H1 (cell line): ENCODE data around the gene NKX2-4. TPM values are rescaled to one million over a fixed set of nuclear protein-coding genes. Genes with fewer than 3 reads are reported as not detected.

Experiments used
- CHD7 ChIP-seq: fragments of 300-600 bp; sonication (generic); IDR thresholded peaks from 2 replicates; pipeline ENCODE4 v1.7.1; 2012; ENCODE audit warnings: low read length, moderate library complexity, mild to moderate bottlenecking, inconsistent platforms; ENCODE audit not compliant: insufficient replicate concordance
- POLR2AphosphoS5 ChIP-seq: IDR thresholded peaks from 2 replicates; pipeline ENCODE4 v1.6.1; 2011; ENCODE audit warnings: low read depth, low read length
- RNF2 ChIP-seq: fragments of 200-900, 300-1000 bp; sonication (generic); IDR thresholded peaks from 2 replicates; pipeline ENCODE4 v1.7.1; 2016; ENCODE audit warnings: borderline replicate concordance, low read depth, mild to moderate bottlenecking, antibody characterized with exemption, low read length; ENCODE audit not compliant: poor library complexity, severe bottlenecking; ENCODE audit errors: missing control alignments
- polyA plus RNA-seq, 7 experiments: library from polyadenylated mRNA; depleted of rRNA in 3 of 7; stranded (reverse) in 5 of 7; unstranded in 2 of 7; fragments of >200 nt in 5 of 7; fragments of 200-250 nt in 2 of 7; gene quantifications; 1 replicate in 5 of 7; 2 replicates in 1 of 7; 4 replicates in 1 of 7; pipeline versions ENCODE4 v1.2.1 to v1.2.3, GENCODE V29; 2011 to 2013; ENCODE audit warnings: missing spikeins in 2 of 7, mixed read lengths in 2 of 7
- total RNA-seq: library from RNA; stranded (reverse); fragmentation: NEBNext Ultra II Directional; extraction: Animal tissue kit (Norgen Biotek cat#: 25700); gene quantifications from 2 replicates; pipeline ENCODE4 v1.2.1, GENCODE V29; 2021

The NKX2-4 gene
- total and polyA plus RNA-seq, 2 of the 8 experiments (the other 6 are each of a cell fraction or from before 2014, with no cell fraction given) = 0.12 to 0.37 TPM

GRCh38 chr20:21371193-21371592, 26.1 kb downstream of the NKX2-4 start (continued):
- TF ChIP-seq CHD7 = no peak
- TF ChIP-seq RNF2 = no peak
- no peak for TF ChIP-seq POLR2AphosphoS5
